Omental fat pad (tissue), 4 donors: Measurements from ENCODE around the gene CPD. TPM values are rescaled to one million over a fixed set of nuclear protein-coding genes. Genes with fewer than 3 reads are reported as not detected.
"Not testable (repeated sequence)": the region's sequence is repeated elsewhere in the genome, so short reads cannot be mapped to it uniquely, and the experiment has no call there.

Experiments used
- ATAC-seq: fragments of 150-250 bp; one replicate; pipeline ENCODE4 v1.9.1; 2016; ENCODE audit warnings: mild to moderate bottlenecking, moderate library complexity; ENCODE audit not compliant: low FRiP score
- DNase-seq: peaks from one replicate; pipeline ENCODE4 v3.0.0-alpha.2; 2019; ENCODE audit warnings: low spot score
- total RNA-seq, 4 donors: library from RNA; depleted of rRNA; stranded (reverse); fragments of >200 nt; gene quantifications; one replicate each; pipeline ENCODE4 v1.1.0, GENCODE V29; 2016
- TF ChIP-seq, protein P1 (sequence below), 3 donors: fragments of 450-650 bp; IDR thresholded peaks; one replicate each; pipeline ENCODE4 v1.5.1; 2016 to 2017; ENCODE audit warnings: antibody characterized with exemption in 3 of 3, mild to moderate bottlenecking in 3 of 3, moderate library complexity in 2 of 3

CPD gene
- total RNA-seq, 4 donors from 2014 or later = 57.2 to 101 (median 82.2) TPM

DNA sequence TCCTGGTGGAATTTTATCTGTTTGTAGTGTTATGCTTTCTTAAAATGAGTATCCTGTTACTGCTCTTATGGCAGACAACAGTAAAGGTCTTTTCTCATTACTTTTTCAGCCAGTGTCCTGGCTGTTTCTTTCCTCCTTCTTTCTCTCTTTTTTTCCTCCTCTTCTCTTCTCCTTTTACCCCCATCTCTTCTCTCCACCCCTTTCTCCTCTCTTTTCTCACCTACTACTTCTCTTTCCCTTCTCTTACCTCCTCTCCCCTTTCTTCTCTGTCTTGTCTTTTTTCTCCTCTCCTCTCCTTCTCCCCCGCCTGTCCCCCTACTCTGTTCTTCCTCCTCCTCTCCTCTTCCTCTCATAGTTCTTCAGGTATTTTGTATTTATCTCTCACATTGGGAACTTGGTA, 48.9 kb downstream of the CPD start:
- TF ChIP-seq, protein P1, sequence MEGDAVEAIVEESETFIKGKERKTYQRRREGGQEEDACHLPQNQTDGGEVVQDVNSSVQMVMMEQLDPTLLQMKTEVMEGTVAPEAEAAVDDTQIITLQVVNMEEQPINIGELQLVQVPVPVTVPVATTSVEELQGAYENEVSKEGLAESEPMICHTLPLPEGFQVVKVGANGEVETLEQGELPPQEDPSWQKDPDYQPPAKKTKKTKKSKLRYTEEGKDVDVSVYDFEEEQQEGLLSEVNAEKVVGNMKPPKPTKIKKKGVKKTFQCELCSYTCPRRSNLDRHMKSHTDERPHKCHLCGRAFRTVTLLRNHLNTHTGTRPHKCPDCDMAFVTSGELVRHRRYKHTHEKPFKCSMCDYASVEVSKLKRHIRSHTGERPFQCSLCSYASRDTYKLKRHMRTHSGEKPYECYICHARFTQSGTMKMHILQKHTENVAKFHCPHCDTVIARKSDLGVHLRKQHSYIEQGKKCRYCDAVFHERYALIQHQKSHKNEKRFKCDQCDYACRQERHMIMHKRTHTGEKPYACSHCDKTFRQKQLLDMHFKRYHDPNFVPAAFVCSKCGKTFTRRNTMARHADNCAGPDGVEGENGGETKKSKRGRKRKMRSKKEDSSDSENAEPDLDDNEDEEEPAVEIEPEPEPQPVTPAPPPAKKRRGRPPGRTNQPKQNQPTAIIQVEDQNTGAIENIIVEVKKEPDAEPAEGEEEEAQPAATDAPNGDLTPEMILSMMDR (IDR thresholded peaks at IDR 0.05) = no peak
- ATAC-seq (no peak), DNase-seq (no peak)

DNA sequence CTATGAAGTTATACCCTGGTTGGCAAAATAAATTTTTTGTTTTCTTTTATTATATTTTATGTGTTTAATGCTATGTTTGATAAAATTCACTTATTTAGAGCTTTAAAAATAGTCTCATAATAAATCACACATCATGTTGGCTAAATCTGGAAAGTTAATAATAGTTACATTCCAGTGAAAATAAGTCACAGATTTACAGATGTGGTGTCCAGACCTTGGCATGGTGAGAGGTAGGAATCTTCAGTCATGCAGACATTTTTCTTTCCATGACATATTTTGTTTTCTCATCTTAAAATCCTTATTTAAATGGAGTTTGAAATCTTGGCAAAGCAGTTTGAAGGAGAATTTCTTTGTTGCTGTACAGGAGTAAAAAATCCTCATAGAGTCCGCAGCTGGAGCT, 50.4 kb downstream of the CPD start:
- TF ChIP-seq, protein P1 (IDR thresholded peaks at IDR 0.05) = no peak
- no peak for DNase-seq
- no peak for ATAC-seq

DNA sequence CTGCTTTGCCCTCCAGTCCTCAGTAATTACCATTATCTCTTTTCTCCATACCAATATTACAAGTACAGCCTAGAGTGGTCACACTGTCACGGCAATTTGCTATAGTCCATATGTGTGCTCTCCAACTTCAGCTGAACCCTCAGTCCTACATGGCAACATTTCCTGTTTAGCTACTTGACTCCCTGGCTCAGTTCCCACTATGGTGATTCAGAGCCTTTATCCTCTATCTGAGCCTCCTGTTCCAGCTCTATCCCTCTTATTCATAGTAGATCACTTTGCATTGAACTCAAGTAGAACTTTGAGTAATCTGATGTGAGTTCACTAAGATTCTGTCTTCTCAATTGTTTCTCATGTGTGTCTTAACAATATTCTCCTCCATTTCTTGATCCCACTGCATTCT, 54.8 kb downstream of the CPD start:
- TF ChIP-seq, protein P1 (IDR thresholded peaks at IDR 0.05) = no peak
- no peak for ATAC-seq
- DNase-seq = no peak

DNA sequence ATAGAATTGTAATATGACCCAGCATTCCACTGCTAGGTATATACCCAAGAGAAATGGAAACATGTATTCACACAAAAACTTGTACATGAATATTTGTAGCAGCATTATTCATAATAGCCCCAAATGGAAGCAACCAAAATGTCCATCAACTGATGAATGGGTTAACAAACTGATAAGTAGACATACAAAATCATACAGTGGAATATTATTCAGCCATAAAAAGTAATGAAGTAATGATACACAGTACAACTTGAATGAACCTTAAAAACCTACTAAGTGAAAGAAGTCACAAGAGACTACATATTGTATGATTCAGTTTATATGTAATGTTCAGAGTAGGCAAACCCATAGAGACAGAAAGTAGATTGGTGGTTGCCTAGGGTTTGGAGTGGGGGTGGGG, 58.0 kb downstream of the CPD start:
- ATAC-seq (no peak), DNase-seq (no peak)
- TF ChIP-seq, protein P1 (IDR thresholded peaks at IDR 0.05) = no peak

DNA sequence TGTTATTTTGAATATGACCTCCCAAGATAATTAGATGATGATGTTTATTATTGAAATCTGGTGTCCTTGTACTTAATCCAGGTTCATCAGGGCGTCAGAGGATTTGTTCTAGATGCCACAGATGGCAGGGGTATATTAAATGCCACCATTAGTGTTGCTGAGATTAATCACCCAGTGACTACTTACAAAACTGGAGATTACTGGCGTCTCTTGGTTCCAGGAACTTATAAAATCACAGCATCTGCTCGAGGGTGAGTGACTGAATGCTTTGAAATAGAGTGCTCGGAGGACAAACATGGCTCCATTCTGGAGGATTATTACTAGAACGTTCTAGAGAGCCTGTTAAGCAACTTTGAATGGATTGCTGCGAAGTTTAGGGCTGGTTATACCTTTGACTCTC, 65.0 kb downstream of the CPD start:
- DNase-seq = no peak
- TF ChIP-seq, protein P1 (IDR thresholded peaks at IDR 0.05) = no peak
- ATAC-seq = no peak

DNA sequence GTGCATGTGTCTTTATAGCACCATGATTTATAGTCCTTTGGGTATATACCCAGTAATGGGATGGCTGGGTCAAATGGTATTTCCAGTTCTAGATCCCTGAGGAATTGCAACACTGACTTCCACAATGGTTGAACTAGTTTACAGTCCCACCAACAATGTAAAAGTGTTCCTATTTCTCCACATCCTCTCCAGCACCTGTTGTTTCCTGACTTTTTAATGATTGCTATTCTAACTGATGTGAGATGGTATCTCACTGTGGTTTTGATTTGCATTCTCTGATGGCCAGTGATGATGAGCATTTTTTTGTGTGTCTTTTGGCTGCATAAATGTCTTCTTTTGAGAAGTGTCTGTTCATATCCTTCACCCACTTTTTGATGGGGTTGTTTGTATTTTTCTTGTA, 67.9 kb downstream of the CPD start:
- not testable (repeated sequence) for DNase-seq, ATAC-seq

DNA sequence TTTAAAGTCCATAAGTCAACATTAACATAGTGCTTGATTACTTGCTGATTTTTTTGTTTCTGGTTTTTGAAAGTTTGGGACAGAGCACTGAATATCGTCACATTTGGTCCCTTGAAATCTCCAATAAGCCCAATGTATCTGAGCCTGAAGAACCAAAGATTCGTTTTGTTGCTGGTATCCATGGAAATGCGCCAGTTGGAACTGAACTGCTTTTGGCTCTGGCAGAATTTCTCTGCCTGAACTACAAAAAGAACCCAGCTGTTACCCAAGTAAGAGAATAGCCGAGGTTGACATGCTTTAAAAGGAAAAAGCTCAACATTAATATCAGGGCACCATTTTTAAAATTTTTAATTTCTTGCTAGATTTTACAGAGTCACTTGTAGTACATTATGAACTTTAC, 70.8 kb downstream of the CPD start:
- DNase-seq (no peak), ATAC-seq (no peak)
- TF ChIP-seq, protein P1 (IDR thresholded peaks at IDR 0.05) = no peak
